ENCODE measurements around the gene ZCCHC7.
"Not testable (repeated sequence)": the region's sequence is repeated elsewhere in the genome, so short reads cannot be mapped to it uniquely, and the experiment has no call there.

ZCCHC7 gene

GRCh38 chr9:37178742-37179141, 58.4 kb downstream of the ZCCHC7 start:
- no peak for DNase-seq (ENCODE audit: low spot score)

DNA sequence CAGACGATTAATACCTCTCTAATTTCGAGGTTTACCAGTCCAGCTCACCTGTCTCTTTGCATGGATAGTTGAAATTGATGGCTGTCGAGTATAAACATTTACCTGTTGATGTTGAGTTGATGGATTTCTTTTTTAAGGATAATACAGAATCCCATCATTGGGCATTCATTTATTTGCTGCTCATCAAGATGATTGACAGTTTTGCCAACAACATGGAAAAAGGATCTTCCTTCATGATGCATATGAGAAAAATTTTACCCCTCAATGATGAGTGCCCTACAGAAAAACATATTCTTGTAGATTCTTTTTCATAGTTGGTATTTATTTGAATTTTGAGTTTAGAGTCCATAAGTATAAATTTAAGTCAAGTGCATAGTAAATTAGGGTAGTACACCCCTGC, 59.2 kb downstream of the ZCCHC7 start:
- no peak for DNase-seq (ENCODE audit: low spot score)

DNA sequence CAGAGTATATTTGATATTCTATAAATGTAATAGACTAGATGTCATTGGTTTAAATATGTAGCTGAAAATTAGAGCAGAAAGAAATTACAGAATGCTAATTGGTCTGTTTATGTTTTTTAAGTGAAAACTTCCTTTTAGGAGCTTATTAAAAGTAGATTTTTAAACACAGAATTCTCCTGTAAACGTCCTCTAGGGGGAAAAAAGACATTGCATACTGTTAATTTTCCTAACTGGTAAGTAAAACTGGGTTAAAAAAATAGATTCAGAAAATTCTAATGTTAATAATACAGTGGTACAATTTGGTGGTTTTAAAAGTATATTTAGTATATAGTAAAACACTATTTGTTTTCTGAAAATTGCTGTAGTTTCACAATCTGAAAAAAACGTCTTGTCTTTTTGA, 59.8 kb downstream of the ZCCHC7 start:
- no peak for DNase-seq (ENCODE audit: low spot score)

DNA sequence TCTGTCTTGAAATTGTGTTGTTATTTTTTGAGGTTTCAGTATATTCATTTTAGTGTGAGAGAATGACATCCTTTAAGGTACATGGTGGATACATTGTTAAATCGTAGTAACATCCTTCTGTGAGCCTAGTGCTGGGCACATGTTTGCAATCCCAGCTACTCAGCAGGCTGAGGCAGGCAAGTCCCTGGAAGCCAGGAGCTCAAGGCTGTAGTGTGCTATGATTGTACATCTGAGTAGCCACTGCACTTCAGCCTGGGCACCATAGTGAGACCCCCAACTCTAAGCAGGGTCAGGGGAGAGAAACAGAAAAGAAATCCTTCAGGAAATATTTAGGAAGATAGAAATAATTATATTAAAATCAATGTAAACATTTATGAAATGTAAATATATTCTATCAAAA, 62.3 kb downstream of the ZCCHC7 start:
- DNase-seq (ENCODE audit: low spot score), result no peak

GRCh38 chr9:37184905-37185867, 64.8 kb downstream of the ZCCHC7 start:
- DNase-seq (ENCODE audit: low spot score), result no peak

GRCh38 chr9:37187292-37187691, 66.9 kb downstream of the ZCCHC7 start:
- DNase-seq (ENCODE audit: low spot score), result no peak

- DNase-seq (ENCODE audit: low spot score), result no peak
Measured at GRCh38 chr9:37187713-37188439, 67.5 kb downstream of the ZCCHC7 start.

GRCh38 chr9:37190739-37191138, 70.4 kb downstream of the ZCCHC7 start:
- not testable (repeated sequence) for DNase-seq (ENCODE audit: low spot score)

GRCh38 chr9:37191403-37192089, 71.2 kb downstream of the ZCCHC7 start:
- no peak for DNase-seq (ENCODE audit: low spot score)

GRCh38 chr9:37192803-37193202, 72.4 kb downstream of the ZCCHC7 start:
- no peak for DNase-seq (ENCODE audit: low spot score)

DNA sequence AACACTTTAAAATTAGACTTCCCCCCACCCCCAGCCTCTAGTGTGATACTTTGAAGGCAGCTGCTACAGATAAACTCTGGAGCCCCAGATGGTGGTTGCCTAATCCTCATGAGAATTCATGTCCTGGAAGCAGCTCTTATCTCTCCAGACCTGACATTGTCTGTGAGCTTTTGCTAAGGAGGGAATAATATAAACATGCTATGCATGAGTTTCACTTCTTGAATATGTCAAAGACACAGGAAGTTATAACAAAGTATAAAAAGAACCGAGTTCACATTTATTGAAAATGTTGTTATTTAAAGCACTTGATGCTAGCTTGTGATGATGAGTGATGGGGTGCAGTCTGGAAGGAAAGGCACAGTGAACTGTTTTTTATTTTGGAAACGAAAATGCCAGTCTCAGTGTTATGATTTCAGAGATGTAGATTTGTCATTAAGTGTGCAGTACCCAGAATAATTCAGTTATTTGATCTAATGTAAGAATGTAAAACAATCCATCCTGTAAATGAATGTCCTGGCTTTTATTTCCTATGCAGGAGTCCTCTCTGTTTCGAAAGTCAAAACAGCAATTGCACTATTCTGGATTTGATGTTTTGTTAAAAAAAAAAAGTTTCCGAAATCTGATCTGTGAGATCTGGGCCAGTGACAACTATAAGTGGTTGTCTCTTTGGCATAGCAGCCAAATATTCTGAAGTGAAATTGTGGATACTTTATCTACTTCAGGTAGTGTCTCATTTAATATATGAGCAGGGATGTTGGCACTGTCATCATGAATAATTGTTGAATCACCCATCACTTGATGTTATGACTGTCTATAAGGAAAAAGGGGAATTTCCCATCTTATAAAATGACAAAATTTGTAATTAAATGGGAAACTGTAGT, 77.0 kb downstream of the ZCCHC7 start:
- DNase-seq (ENCODE audit: low spot score), result no peak

DNA sequence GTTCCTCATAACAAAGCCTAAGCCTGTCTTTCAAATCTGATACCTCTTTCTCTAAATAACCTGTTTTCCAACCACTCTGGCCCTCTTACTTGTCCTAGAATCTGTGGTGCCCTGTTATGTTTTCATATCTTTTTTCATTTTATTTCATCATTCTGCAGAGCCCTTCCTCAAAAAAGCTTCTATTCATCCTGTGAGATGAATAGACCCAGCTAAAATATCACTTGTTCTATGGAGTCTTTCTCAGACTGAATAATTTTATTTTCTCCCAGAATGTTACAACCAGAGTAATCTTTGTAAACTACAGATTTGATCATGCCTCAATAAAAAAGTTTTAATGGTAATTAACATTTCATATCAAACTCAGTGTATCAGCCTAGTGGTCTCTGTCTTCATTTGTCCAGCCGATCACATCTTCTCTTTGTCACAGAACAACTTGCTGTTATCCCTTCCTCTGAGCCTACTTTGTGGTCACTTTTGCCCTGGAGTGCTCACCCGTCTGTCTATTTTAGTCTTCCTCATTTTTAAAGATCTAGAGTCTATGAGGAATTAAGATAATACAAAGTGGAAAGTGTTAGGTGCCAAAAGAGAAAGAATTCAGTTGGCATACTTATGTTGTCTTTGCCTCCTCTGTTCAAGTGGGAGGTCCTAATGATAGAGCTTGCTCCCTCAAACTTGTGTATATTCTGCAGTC, 77.8 kb downstream of the ZCCHC7 start:
- DNase-seq (ENCODE audit: low spot score), result no peak

DNA sequence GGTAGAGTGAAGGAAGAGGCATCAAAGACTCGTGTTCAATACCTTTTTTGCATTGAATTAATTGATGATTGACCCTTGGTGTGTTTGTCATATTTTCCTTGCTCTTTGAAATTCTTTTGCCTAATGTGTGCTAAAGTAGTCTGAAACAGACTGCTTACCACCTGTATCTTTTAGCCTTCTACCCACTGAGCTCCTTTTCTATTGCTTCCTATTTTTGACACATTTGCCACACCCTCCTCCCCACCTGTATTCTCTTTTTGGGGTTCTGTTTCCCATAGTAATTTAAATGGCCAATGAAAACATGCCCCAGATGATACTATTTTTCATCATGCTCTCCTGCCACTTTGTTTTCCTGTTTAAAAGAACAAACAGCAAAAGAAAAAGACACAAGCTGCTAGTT, 78.5 kb downstream of the ZCCHC7 start:
- DNase-seq (ENCODE audit: low spot score), result no peak

- no peak for DNase-seq (ENCODE audit: low spot score)
Measured at GRCh38 chr9:37200433-37201005, 80.1 kb downstream of the ZCCHC7 start.

- no peak for DNase-seq (ENCODE audit: low spot score)
Measured at GRCh38 chr9:37201581-37201980, 81.2 kb downstream of the ZCCHC7 start.

GRCh38 chr9:37202091-37202490, 81.7 kb downstream of the ZCCHC7 start:
- no peak for DNase-seq (ENCODE audit: low spot score)

- DNase-seq (ENCODE audit: low spot score), result not testable (repeated sequence)
Measured at GRCh38 chr9:37203456-37203855, 83.1 kb downstream of the ZCCHC7 start.

DNA sequence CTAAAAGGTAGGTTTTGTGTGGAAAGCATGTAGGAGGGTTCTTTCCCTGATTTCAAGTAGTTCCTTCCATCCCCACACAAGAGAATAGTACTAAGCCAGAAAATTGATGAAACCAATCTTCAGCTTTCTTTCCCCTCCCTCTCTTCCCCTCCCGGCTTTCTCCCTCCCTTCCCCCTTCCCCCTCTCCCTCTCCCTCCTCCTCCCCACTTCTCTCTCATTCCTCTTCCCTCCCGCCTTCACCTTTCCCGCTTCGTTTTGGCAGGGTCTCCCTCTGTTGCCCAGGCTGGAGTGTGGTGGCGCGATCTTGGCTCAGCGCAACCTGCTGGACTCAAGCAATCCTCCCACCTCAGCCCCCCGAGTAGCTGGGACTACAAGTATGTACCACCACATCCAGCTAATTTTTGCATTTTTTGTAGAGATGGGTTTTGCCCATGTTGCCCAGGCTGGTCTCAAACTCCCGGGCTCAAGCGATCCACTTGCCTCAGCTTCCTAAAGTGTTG, 85.8 kb downstream of the ZCCHC7 start:
- DNase-seq (ENCODE audit: low spot score), result no peak

GRCh38 chr9:37209431-37210386, 89.3 kb downstream of the ZCCHC7 start:
- DNase-seq (ENCODE audit: low spot score), result no peak

Measured in HuH-7.5 (cell line).